HG03066 (cell line): Measurements from ENCODE around the gene SF3A1.

Experiments used
- ATAC-seq: cut with Tn5 transposase; IDR thresholded peaks from one replicate; pipeline ENCODE4 v1.9.1; 2021; ENCODE audit warnings: low read depth; ENCODE audit not compliant: unreplicated experiment

The SF3A1 gene

DNA sequence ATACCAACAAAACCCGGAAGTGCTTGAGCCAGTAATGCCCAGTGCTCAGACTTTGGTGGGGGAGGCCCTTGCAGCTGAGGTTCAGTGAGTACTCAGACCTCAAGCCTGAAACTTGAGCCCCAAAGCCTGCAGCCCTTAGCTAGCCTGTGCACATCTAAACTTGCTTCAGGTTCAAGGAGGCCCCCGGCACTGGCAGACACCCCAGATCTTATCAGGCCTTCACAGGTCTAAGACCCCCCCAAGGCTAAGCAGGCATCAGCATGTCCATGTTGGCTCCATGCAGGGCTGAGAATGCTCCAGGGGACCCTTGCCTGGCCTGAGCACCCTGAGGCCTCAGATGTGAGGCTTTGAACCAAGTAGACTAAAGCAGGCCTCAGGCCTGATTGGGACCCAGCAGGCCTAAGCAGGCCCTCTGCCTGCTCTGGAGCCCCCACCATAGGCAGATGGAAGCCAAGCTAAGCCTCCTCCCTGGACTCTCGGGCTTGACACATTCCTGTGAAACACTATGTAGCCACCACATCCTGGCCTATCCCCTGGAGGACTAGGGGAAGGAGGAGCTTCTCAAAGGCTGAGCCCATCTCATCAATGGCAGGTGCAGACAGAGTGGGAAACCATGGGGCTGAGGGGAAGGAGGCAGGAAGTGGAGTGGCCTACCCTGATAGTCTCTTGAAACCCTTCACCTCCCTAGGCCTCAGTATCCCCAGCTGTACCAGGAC lies 66.2 kb downstream of the SF3A1 start:
- ATAC-seq = peak; percentile 12

DNA sequence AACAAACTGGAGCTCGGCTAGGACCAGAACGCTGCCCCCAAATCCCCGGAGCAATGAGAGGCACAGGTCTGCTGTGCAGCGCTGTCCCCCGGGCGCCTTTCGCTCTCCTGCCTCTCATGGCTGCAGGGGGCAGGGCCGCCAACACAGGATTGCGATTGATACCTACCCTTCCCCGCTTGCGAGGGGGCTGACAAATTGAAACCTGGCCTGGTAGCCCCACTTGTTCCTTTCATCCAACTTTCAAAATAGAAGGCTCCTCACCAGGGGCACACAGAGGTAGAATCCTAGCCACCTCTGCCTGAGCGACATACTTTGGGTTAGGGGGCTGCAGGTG lies 66.7 kb downstream of the SF3A1 start:
- peak; percentile 31 for ATAC-seq

DNA sequence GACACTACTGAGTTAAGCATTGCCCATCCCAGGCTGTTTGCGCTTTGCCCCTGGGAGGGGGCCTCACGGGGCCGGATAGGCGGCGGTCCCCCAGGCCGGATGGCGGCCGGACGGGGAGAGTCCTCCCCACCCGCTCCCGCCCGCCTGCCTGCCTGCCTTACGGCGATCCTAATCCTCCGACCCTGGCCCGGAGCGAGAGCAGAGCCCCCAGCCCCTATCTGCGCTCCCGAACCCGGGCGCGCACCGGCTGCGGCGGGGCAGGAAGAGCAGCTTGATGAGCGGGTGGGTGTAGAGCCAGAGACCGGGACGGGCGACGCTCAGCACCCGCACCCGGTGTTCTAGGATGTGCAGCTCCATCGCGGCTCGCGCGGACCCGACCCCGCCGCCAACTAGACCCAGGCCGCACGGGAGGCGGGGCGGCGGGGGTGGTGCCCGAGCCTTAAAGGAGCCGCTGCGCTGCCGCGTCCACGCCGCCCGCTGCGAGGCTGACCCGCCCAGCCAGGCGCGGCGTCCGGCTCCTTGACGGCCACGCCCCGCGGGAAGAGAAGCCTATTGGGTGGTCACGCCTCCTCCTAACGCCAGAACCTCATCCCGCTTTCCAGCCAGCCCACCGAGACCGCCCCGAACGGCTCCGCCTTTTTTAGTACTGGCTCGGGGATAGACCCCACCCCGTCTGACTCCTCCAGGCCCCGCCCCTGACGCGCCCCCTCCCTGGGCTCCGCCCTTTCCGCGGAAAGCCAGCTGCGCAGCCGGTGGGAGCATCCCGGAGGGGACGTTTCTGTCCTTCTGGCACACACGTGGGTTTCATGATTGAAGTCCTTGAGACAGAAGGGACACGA lies 67.3 kb downstream of the SF3A1 start, which contains the start of gene CASTOR1:
Gene CASTOR1, minus strand, starts transcription at position 365 of the 839 bp plus-strand sequence. Its CDS starts 8 bp downstream, at position 357.
- ATAC-seq = peak; percentile 66

DNA sequence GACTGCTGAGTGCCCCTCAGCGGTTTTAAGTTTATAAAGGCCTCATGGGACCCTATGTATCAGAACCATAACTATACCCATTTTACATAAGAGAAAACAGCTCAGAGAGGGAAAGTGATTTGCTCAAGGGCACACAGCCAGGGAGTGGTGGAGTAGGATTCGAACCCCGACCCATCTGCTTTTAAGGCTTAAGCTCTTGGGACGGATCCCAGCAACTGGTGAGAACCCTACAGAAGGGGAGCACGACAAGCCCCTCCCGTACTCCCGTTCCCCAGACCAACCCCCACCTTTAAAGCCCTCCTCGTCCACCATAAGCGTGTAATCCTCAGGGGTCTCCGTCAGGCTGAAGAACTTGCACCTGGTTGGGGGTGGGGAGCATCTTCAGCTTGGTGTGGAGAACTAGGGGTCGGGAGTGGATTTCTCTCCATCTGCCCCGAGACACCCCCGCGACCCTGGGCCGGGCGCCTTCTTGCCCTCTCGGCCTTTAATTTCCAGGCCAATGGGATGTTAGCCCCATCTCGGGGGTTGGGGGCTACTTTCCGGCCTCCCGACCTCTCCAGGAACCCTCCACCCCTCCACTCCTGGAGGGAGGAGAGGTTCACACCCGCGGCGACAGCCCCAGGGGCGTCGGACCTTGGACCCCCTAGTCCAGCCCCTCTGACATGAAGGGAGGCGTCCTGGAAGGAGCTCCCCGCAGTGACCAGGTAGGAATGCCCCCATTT lies 68.1 kb downstream of the SF3A1 start:
- no peak for ATAC-seq

DNA sequence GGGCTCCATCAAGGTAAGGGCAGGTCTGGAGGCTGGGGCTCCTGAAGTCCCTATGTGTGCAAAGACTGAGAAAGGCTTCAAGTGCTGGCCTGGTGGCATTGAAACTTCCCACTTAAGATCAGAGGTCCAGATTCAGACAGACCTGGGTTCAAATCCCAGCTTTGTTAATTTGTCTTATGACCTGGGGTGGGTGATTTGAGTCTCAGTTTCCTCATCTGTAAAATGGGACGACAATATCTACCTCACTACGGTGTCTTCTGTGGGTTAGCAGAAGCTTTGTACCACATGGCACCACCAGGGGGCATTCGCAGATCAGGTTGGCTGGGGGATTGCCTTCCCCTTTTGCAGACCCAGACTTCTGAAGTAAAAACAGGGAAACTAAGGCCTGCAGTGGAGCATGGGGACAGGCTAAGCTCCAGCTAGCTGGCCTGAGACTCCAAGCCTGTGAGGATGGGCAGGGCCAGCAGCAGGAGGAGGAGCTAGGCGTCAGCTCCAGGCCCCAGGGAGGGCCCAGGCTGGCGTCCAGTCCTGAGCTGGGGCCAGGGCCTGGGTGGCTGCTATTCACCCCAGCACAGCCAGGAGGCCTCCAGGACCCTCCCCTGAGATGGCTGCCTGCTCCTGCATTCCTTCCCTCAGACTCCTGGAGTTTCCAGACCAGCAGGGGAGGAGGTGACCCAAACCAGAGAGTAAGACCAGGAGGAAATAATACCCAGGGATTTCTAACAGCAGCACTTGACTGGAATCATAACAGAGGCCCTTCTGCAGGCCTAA lies 68.9 kb downstream of the SF3A1 start:
- no peak for ATAC-seq

DNA sequence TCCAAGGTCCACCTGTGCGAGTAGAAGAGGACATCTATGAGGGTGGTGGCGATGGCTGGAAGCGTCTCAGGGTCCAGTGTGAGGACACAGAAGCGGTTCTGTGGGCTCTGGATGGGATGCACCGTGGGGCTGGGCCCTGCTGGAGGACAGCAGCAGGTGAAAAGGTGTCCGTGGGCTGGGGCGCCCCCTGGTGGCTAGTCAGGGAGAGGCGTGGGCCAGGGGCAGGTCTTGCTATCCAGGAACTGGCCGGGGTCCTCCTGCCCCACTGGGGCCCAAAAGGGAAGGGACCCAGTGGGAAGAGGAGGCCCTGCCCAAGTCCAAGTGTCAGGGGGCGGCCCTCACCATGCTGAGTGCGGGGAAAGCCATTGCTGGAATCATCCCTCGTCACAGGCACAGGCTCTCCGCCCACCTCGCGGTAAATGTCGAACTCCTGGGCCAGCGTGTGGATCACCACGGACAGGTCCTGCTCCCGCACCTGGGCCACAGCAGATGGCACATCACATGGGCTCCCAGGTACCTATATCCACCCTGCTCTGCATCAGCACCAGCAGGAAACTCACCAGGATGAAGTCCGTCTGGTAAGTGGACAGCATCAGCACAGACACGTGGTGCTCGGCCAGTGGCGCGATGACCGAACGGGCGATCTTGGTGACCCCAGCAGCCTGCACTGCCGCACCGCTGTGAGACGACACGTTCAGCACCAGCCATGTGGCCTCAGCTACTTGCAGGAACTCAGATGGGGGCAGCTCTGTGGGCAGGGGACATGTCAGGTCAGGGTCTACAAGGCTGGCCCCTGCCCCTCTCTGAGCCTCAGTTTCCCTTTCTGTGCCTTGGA lies 69.7 kb downstream of the SF3A1 start:
- no peak for ATAC-seq

DNA sequence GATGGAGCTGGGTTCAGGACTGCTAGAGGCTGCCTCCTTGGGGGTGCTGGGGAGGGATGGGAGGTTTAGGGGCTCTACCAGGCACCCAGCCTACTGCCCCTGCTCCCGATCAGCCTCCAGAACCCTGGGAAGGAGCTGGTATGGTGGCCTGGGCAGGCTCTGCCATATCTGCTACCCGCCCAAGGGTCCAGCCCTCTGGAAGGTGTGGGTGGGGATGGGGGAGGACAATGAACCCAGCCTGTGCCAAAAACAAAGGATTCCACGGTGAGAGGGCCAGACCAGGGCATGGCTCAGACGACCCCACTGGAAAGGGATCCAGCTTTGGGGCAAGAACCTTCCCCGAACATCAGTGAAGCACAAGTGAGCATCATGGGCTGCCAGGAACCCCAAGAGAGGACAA lies 70.4 kb downstream of the SF3A1 start:
- no peak for ATAC-seq

DNA sequence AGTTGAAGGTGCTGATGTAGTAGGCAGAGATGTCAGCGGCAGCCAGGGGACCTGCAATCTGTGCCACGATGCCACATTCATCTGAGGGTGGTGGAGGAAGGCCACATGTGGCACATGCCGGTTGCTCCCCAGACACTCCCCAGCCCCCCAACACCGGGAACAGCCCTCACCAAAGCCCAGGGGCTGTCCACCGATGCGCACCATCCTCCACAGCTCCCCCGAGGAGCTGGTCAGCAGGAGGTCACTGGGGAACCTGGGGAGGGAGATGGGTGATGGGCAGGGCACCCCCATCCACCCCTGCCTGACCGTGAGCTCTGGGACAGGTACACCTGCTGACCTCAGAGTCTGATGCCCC lies 70.9 kb downstream of the SF3A1 start:
- no peak for ATAC-seq

DNA sequence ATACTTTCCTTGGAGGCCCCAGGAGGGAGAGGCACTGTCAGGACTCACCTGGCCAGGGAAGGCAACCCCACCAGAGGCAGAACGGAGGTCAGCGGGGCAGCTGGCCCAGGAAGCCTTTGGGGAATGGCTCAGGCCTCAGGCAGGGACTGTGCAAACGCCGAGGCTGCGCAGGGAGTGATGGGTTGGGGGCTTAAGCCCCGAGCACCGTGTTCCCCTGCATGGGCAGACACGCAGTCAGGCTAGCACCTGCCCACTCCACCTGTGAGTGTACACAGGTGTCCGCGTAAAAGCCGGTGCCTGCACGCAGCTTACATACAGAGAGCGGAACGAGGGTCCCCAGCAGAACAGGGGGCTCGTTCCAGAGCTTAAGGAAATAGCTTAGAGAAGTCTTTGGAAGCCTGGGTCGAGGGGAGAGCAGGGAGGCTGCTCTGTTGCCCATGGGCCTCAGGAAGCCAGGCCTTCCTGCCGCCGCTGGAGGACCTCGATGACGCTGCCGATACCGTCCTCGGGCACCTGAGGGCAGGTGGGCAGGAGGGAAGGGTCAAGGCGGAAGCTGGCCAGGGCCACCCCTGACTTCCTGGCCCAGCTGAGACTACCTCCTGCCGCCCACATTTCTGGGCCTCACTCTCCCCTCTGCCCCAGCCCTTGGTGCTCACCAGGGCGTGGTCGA lies 71.4 kb downstream of the SF3A1 start:
- no peak for ATAC-seq

DNA sequence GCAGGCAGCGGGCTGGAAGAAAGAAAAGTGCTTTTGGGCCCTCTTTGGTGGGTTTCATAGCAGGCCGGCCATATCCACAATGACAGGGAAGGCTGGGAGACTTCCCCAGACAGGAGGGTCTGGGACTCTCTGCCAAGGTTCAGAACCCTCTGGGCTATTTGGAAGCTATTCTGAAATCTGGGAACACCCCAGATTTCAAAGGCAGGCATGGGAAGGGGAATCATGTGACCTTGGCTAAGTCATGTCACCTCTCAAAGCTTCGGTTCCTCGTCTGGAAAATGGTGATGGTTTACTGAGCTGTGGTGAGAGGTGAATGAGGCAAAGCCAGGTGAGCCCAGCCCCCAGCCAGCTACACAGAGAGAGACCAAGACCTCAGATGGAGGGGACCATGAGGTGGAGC lies 72.0 kb downstream of the SF3A1 start:
- no peak for ATAC-seq

DNA sequence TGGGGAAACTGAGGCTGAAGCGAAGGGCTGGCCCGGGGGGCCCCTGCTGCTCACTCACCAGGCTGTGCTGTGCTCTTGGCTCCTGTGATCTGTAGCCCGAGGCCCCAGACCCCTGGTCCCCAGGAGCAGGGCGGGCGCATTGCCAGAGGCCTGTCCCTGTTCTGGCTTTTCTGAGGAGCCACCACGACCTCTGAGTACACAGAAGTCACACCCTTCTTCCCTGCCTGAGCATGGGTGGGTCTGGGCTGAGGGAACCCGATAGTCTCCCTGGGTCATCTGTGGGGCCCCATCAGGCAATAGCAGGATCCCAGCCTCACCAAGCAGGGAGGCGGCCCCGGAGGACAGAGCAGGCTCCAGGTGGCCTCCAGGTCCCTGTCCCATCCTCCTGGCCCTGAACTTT lies 72.5 kb downstream of the SF3A1 start:
- no peak for ATAC-seq

DNA sequence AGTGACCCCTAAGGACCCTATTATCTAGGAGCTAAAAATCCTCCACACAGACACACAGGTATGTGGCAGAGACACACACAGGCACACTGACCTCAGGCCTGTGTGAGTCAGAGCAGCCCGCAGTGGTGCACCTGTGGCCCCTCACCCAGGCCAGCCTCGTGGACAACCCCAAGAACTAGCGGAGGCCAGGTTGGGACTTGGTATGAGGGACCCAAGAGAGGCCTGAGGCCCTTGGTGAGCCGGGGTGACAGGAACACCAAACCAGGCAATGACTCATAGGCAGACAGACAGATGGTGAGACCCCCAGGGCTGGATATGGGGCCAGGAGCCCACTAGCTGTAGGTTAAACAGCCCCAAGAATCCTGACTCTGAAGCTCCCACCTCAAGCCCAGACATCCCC lies 73.4 kb downstream of the SF3A1 start:
- ATAC-seq = no peak

DNA sequence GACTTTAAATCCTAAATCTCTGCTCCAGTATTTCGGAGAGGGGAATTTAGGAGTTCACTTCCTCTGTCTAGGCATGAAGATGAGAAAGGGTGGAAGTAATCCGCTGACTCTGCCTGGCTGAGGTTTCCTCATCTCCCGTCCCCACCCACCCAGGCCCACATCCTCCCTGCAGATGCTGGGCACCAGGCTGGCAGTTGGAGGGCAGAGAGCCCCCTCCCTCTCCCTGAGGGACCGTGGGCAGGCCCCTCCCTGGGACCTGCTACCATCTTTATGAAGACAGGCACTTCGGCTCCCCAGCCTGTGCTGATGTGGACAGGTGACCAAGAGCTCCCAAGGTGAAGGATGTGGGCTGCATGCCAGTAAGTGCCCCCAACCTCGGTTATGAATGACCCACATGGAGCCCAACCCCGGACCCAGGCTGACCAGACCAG lies 74.1 kb downstream of the SF3A1 start:
- ATAC-seq = no peak
